H1 (cell line): Measurements from ENCODE around the gene HECTD4. TPM values are rescaled to one million over a fixed set of nuclear protein-coding genes. Genes with fewer than 3 reads are reported as not detected.

Experiments used
- CTCF ChIA-PET: fragments of 300-600 bp; sonication (Branson Sonifier 250); formaldehyde crosslinking; loops from one replicate; lab custom pipeline; 2021; ENCODE audit not compliant: partially characterized antibody; lab: Charles Lee
- POLR2A ChIA-PET: fragments of 300-600 bp; sonication (Branson Sonifier 250); formaldehyde crosslinking; loops from one replicate; lab custom pipeline; 2021; ENCODE audit warnings: inconsistent platforms; ENCODE audit not compliant: partially characterized antibody; lab: Charles Lee
- DNase-seq, 2 experiments: peaks; one replicate each; pipeline versions ENCODE4 v3.0.0 to v3.0.0-alpha.2; 2010 to 2022; ENCODE audit warnings: low spot score in 2 of 2, low read depth in 1 of 2, mixed read lengths in 1 of 2
- FAIRE-seq: peaks from 2 replicates; lab custom pipeline; 2011; peaks lifted over from hg19 to GRCh38; lab: Jason Lieb, UNC
- H2AFZ ChIP-seq: 2 replicates; pipeline ENCODE4 v1.8.1; 2012; ENCODE audit warnings: low read length, inconsistent platforms
- H2AK5ac ChIP-seq: 2 replicates; pipeline ENCODE4 v1.6.1; 2013; ENCODE audit warnings: low read depth, low read length
- H2BK120ac ChIP-seq: replicated peaks from 2 replicates; pipeline ENCODE3; 2013; ENCODE audit warnings: low read depth, low read length, inconsistent platforms
- H2BK12ac ChIP-seq: 2 replicates; pipeline ENCODE4 v1.6.1; 2013; ENCODE audit warnings: low read depth, low read length
- H2BK15ac ChIP-seq: 2 replicates; pipeline ENCODE4 v1.6.1; 2013; ENCODE audit warnings: low read length
- H2BK20ac ChIP-seq: 2 replicates; pipeline ENCODE4 v1.6.1; 2013; ENCODE audit warnings: low read length
- H2BK5ac ChIP-seq: 2 replicates; pipeline ENCODE4 v1.6.1; 2013; ENCODE audit warnings: low read depth, low read length
- H3K14ac ChIP-seq: 2 replicates; pipeline ENCODE4 v1.6.1; 2013; ENCODE audit warnings: inconsistent platforms; ENCODE audit not compliant: insufficient read length
- H3K18ac ChIP-seq: 2 replicates; pipeline ENCODE4 v1.6.1; 2013; ENCODE audit warnings: low read length; ENCODE audit errors: extremely low read depth
- H3K23ac ChIP-seq: 2 replicates; pipeline ENCODE4 v1.6.1; 2013; ENCODE audit warnings: inconsistent platforms; ENCODE audit not compliant: insufficient read length
- H3K23me2 ChIP-seq: 2 replicates; pipeline ENCODE4 v1.6.1; 2013; ENCODE audit warnings: low read depth, low read length
- H3K27ac ChIP-seq: 2 replicates; pipeline ENCODE4 v1.6.1; 2011; ENCODE audit warnings: low read depth, low read length, inconsistent platforms
- H3K27me3 ChIP-seq, 4 experiments: replicated peaks in 1 of 4; 1 replicate in 1 of 4; 2 replicates in 3 of 4; pipeline versions ENCODE4 v1.6.1 to v1.8.1; 2011 to 2013; ENCODE audit warnings: low read length in 3 of 4, mild to moderate bottlenecking in 3 of 4, inconsistent platforms in 2 of 4, mixed read lengths in 2 of 4, moderate library complexity in 1 of 4; ENCODE audit not compliant: control insufficient read depth in 3 of 4, insufficient read depth in 3 of 4; ENCODE audit errors: extremely low read depth in 1 of 4
- H3K36me3 ChIP-seq, 4 experiments: 2 replicates each; pipeline versions ENCODE4 v1.6.1 to v1.8.1; 2011 to 2013; ENCODE audit warnings: mild to moderate bottlenecking in 4 of 4, low read length in 3 of 4, moderate library complexity in 2 of 4, control low read depth in 1 of 4, inconsistent platforms in 1 of 4; ENCODE audit not compliant: insufficient read depth in 4 of 4, control insufficient read depth in 2 of 4
- H3K4ac ChIP-seq: replicated peaks from 2 replicates; pipeline ENCODE3; 2013; ENCODE audit warnings: low read length, low read depth, mixed read lengths, inconsistent platforms; ENCODE audit not compliant: insufficient read length
- H3K4me1 ChIP-seq, 4 experiments: replicated peaks in 1 of 4; 1 replicate in 1 of 4; 2 replicates in 3 of 4; pipeline versions ENCODE4 v1.6.1 to v1.8.1; 2011 to 2013; ENCODE audit warnings: low read length in 3 of 4, inconsistent platforms in 2 of 4, mixed read lengths in 1 of 4; ENCODE audit not compliant: insufficient read depth in 4 of 4, control insufficient read depth in 3 of 4
- H3K4me2 ChIP-seq, 2 experiments: 2 replicates each; pipeline versions ENCODE4 v1.6.1 to v1.8.1; 2011 to 2013; ENCODE audit warnings: low read depth in 2 of 2, low read length in 2 of 2, control low read depth in 1 of 2, inconsistent platforms in 1 of 2, mild to moderate bottlenecking in 1 of 2; ENCODE audit not compliant: insufficient read depth in 1 of 2
- H3K4me3 ChIP-seq, 4 experiments: fragments of 200-600, 300-600 bp in 1 of 4; sonication (generic), shearing (Covaris generic), sonication (Bioruptor Twin) in 1 of 4; 2 replicates each; pipeline versions ENCODE4 v1.5.1 to v1.8.1; 2011 to 2016; ENCODE audit warnings: low read length in 4 of 4, low read depth in 3 of 4, control low read depth in 2 of 4, inconsistent platforms in 2 of 4, mild to moderate bottlenecking in 2 of 4, mixed read lengths in 1 of 4, moderate library complexity in 1 of 4; ENCODE audit not compliant: insufficient read depth in 2 of 4; ENCODE audit errors: extremely low read depth in 1 of 4
- H3K56ac ChIP-seq: replicated peaks from 2 replicates; pipeline ENCODE3; 2013; ENCODE audit warnings: low read depth, mild to moderate bottlenecking, mixed read lengths, low read length, inconsistent platforms; ENCODE audit not compliant: insufficient read length
- H3K79me1 ChIP-seq: 2 replicates; pipeline ENCODE4 v1.6.1; 2013; ENCODE audit warnings: low read depth, low read length, control low read depth
- H3K79me2 ChIP-seq, 2 experiments: 2 replicates each; pipeline versions ENCODE4 v1.6.1 to v1.8.1; 2012 to 2013; ENCODE audit warnings: low read length in 2 of 2, mild to moderate bottlenecking in 2 of 2, inconsistent platforms in 1 of 2; ENCODE audit not compliant: insufficient read depth in 2 of 2, control insufficient read depth in 1 of 2
- H3K9ac ChIP-seq, 4 experiments: replicated peaks in 1 of 4; 1 replicate in 1 of 4; 2 replicates in 3 of 4; pipeline versions ENCODE4 v1.6.1 to v1.8.1; 2011 to 2013; ENCODE audit warnings: low read depth in 3 of 4, low read length in 3 of 4, control low read depth in 2 of 4, mild to moderate bottlenecking in 2 of 4, moderate library complexity in 2 of 4, inconsistent platforms in 1 of 4; ENCODE audit errors: extremely low read depth in 1 of 4
- H3K9me3 ChIP-seq, 2 experiments: 2 replicates each; pipeline versions ENCODE4 v1.6.1 to v1.8.1; 2012 to 2013; ENCODE audit warnings: mild to moderate bottlenecking in 2 of 2, moderate library complexity in 2 of 2, control low read depth in 1 of 2, inconsistent platforms in 1 of 2, low read depth in 1 of 2, low read length in 1 of 2, mixed read lengths in 1 of 2; ENCODE audit not compliant: insufficient read depth in 2 of 2
- H4K20me1 ChIP-seq, 2 experiments: replicated peaks in 1 of 2; 2 replicates each; pipeline versions ENCODE3 to v1.8.1; 2011 to 2013; ENCODE audit warnings: inconsistent platforms in 2 of 2, low read length in 2 of 2, mild to moderate bottlenecking in 1 of 2; ENCODE audit not compliant: insufficient read depth in 2 of 2, control insufficient read depth in 1 of 2
- H4K5ac ChIP-seq: 2 replicates; pipeline ENCODE4 v1.6.1; 2013; ENCODE audit warnings: low read length, low read depth, mixed read lengths, inconsistent platforms; ENCODE audit not compliant: insufficient read length
- H4K8ac ChIP-seq: 2 replicates; pipeline ENCODE4 v1.8.0; 2013; ENCODE audit warnings: mild to moderate bottlenecking, moderate library complexity, low read length, inconsistent platforms; ENCODE audit not compliant: insufficient read depth; ENCODE audit errors: extremely low read depth
- H4K91ac ChIP-seq: replicated peaks from 2 replicates; pipeline ENCODE3; 2013; ENCODE audit warnings: low read length, mixed read lengths, inconsistent platforms; ENCODE audit not compliant: insufficient read length
- POLR2A ChIP-seq, 2 experiments: IDR thresholded peaks; 1 replicate in 1 of 2; 2 replicates in 1 of 2; pipeline ENCODE4 v1.6.1; 2011; ENCODE audit warnings: low read depth in 2 of 2, low read length in 2 of 2, mild to moderate bottlenecking in 2 of 2; ENCODE audit errors: control extremely low read depth in 1 of 2
- POU5F1 ChIP-seq: IDR thresholded peaks from 2 replicates; pipeline ENCODE4 v1.6.1; 2011; ENCODE audit warnings: low read depth, mild to moderate bottlenecking, low read length, moderate library complexity
- WGBS, 2 experiments: shearing (Covaris generic) in 1 of 2; methylation state at CpG; one replicate each; pipeline versions ENCODE4 v1.1.6 to v1.1.7; 2013 to 2015; ENCODE audit warnings: low lambda C conversion rate in 2 of 2, mixed read lengths in 2 of 2, inconsistent platforms in 1 of 2, low coverage in 1 of 2, missing lambda C conversion rate in 1 of 2; ENCODE audit not compliant: insufficient replicate concordance in 2 of 2, insufficient coverage in 1 of 2, insufficient read length in 1 of 2; ENCODE audit errors: extremely low coverage in 1 of 2, missing lambda C conversion rate in 1 of 2; 5-methylcytosine and 5-hydroxymethylcytosine counted together
- polyA plus RNA-seq, 7 experiments: library from polyadenylated mRNA; depleted of rRNA in 3 of 7; stranded (reverse) in 5 of 7; unstranded in 2 of 7; fragments of >200 nt in 5 of 7; fragments of 200-250 nt in 2 of 7; gene quantifications; 1 replicate in 5 of 7; 2 replicates in 1 of 7; 4 replicates in 1 of 7; pipeline versions ENCODE4 v1.2.1 to v1.2.3, GENCODE V29; 2011 to 2013; ENCODE audit warnings: missing spikeins in 2 of 7, mixed read lengths in 2 of 7
- total RNA-seq: library from RNA; stranded (reverse); fragmentation: NEBNext Ultra II Directional; extraction: Animal tissue kit (Norgen Biotek cat#: 25700); gene quantifications from 2 replicates; pipeline ENCODE4 v1.2.1, GENCODE V29; 2021

HECTD4 gene
- total and polyA plus RNA-seq, 2 of the 8 experiments (the other 6 are each of a cell fraction or from before 2014, with no cell fraction given): 6.5 to 33.7 TPM

- H3K56ac ChIP-seq: no peak overlapping the region
- no peaks in the 10 kb centered on the region for H3K79me1 ChIP-seq
- H3K27me3 ChIP-seq: no peaks in the 10 kb centered on the region
- no peak overlapping the region for H2AK5ac ChIP-seq
- H3K23ac ChIP-seq: no peak overlapping the region
- H3K4me3 ChIP-seq: 0 out of 8 replicates have a peak overlapping the region, but pooled peaks of 1 of the 4 experiments have one; percentile 0
- FAIRE-seq (no peak), DNase-seq (no peak)
- H2BK120ac ChIP-seq: no peak overlapping the region
- H3K9me3 ChIP-seq: no peaks in the 10 kb centered on the region
- H3K4ac ChIP-seq: no peak overlapping the region
- H3K9ac ChIP-seq: no peak overlapping the region
- H3K4me2 ChIP-seq: peak overlapping the region in 1 of 2 experiments; percentile 33; a peak in 2 of 4 replicates
- H3K27ac ChIP-seq: no peak overlapping the region
- ChIA-PET CTCF (no interaction called here), POLR2A (interaction anchor here (0.7 kb wide), 1 partner anchor 15 kb away, joined by 4 read pairs; no protein-coding TSS in a partner anchor)
- no peak for TF ChIP-seq POLR2A (IDR thresholded peaks at IDR 0.05; ENCODE audit: control extremely low read depth in 1 of 2, low read depth in 2 of 2, low read length in 2 of 2)
- 0 out of 2 replicates have a peak, but pooled peaks have one; percentile 29 for TF ChIP-seq POU5F1
- no peak overlapping the region for H4K8ac ChIP-seq
- H4K5ac ChIP-seq: no peak overlapping the region
- no peaks in the 10 kb centered on the region for H4K20me1 ChIP-seq
- no peak overlapping the region for H2BK15ac ChIP-seq
- H3K23me2 ChIP-seq: no peaks in the 10 kb centered on the region
- WGBS, 2 experiments: 60% methylated on average over 3 of the region's 3 CpGs; no CpG with 5 or more reads in 1 of the 2 experiments
- H4K91ac ChIP-seq: no peak overlapping the region
- no peak overlapping the region for H2BK12ac ChIP-seq
- no peak overlapping the region for H2BK20ac ChIP-seq
- peaks cover 0 to 5% (median 0%) of the 10 kb centered on the region in 4 experiments; a peak in 2 of 7 replicates for H3K4me1 ChIP-seq
- no peak overlapping the region for H2AFZ ChIP-seq
- no peak overlapping the region for H3K18ac ChIP-seq
- H3K14ac ChIP-seq: no peak overlapping the region
- H2BK5ac ChIP-seq: no peak overlapping the region
- no peaks in the 10 kb centered on the region for H3K79me2 ChIP-seq
- H3K36me3 ChIP-seq: peaks cover 0 to 27% (median 2%) of the 10 kb centered on the region in 4 experiments; a peak in 4 of 8 replicates
Observed at GRCh38 chr12:112256780-112257179, 125.5 kb downstream of the HECTD4 start.
